GM18951 (cell line): ENCODE data around the gene PGBD2.

Source experiments
- POLR2A ChIP-seq: IDR thresholded peaks from 4 replicates; pipeline ENCODE4 v1.6.1; 2011; ENCODE audit warnings: mild to moderate bottlenecking; ENCODE audit not compliant: insufficient read length, insufficient read depth; ENCODE audit errors: extremely low read depth
- in situ Hi-C: fragments of 300-500 bp; cut with MboI; formaldehyde crosslinking; loops from one replicate; pipeline ENCODE4 v1.12.0; 2022; ENCODE audit warnings: low sequenced_read_pairs, mixed read lengths, inconsistent platforms; ENCODE audit not compliant: unreplicated experiment

Gene PGBD2, protein sequence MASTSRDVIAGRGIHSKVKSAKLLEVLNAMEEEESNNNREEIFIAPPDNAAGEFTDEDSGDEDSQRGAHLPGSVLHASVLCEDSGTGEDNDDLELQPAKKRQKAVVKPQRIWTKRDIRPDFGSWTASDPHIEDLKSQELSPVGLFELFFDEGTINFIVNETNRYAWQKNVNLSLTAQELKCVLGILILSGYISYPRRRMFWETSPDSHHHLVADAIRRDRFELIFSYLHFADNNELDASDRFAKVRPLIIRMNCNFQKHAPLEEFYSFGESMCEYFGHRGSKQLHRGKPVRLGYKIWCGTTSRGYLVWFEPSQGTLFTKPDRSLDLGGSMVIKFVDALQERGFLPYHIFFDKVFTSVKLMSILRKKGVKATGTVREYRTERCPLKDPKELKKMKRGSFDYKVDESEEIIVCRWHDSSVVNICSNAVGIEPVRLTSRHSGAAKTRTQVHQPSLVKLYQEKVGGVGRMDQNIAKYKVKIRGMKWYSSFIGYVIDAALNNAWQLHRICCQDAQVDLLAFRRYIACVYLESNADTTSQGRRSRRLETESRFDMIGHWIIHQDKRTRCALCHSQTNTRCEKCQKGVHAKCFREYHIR

DNA sequence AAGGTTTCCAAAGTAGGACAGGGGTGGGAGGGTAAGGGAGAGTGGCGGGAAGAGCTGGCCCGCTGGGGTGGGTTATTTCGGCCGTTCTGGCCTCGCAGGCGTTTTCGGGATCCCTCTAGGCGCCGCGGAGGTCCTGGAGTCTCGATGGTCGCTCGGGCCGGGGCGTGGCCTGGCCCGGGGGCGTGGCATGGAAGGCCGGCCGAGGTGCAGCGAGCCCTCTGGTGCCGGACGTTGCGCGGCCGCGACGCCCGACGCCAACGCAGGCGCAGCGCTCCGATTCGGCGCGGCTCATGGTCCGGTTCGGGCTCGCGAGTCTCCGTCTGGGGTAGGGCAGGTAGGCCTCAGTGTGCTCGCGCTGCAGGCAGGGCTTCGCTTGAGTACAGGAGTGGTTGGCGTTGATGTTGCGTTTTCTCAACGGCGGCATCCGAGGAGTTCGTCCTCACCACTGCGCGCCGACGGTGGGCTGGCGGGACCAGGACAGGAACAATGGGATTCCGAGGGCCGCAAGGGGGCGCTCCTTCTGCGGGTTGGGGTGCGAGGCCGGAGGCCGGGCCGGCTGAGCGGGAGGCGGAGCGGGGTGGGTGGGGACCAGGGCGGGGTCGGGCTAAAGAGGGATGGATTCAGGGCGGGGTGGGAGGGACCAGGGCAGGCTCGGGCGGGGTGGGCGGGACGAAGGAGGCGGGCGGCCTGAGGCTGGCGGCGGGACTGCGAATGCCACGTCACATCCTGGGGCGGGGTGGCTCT lies at the start of gene PGBD2:
Gene PGBD2, plus strand, starts transcription at position 227 of the 744 bp plus-strand sequence. CDS start 7,628 bp downstream, outside the sequence.
- in situ Hi-C loops: no loop called here
- TF ChIP-seq POLR2A: peak; percentile 96

DNA sequence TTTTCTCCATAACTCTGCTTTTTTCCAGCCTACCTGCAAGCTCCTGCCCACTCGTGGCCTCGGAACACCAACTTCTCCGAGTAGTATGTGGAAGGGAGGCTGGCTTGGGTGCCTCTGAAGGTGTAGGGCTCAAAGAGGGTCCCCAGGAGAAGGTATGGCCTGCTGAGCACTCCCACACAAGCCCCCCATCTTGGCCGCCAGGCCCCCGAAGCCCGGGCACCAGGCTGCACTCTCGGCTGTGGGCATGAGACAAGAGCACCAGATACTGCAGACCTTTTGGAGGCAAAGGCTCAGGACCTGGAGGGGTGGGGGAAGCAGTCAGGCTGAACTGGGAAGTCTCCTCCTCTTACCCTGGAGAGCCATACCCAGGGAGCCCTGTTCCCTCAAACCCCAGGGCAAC lies 48.8 kb upstream of the PGBD2 start:
- in situ Hi-C loops: no loop called here
- no peak for TF ChIP-seq POLR2A

DNA sequence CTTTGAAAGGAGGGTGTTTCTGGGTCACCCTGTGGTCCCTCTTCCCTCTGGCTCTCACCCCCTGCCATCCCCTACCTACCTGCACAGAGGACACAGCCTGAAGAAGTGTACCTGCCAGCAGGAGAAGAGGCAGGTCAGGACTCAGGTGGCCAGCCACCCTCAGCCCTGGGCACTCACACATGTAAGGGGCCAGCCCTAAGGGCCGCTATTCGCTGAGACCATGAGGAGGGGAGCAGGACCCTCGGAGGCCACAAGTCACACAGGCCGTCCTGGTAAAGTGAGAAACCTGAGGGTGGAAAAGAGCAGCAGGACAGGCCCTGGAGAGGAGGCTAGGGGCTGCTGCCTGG lies 48.3 kb upstream of the PGBD2 start:
- in situ Hi-C loops: no loop called here
- TF ChIP-seq POLR2A: no peak

DNA sequence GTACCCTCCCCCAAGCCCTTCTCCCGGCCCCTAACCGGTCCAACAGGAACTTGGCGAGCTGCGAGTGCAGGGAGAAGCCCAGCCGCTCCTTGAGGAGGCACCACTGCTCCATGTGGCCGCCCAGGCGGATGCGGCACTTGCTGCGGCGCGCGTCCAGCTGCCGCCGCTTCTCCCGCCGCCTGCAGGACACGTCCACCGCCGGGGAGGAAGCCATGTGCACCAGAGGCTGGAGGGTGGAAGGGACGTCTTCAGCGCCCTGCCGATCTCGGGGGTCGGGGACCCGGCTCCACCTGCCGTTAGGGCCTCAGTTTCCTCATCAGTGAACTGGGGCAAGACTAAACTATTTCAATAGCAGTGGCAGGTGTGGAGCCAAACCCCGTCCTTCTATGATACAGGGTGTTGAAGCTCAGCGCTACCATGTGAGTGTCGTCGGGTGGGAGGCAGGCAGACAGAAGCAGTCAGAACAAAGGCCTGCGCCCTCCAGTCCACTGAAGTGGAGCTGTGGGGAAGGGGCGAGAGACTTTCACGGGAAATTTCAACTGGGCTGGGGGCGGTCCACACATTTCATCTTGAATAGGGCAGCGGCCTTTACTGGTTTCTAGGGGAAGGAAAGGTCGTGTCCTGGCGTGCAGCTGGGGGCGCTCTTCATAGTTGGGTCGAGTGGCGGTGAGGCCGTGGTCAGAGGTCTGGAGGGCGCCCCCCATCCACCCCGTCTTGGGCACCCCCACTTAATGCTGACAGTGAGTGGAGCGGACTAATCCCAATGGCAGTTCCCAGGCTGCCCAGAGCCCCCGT lies 47.7 kb upstream of the PGBD2 start:
- in situ Hi-C loops: no loop called here

DNA sequence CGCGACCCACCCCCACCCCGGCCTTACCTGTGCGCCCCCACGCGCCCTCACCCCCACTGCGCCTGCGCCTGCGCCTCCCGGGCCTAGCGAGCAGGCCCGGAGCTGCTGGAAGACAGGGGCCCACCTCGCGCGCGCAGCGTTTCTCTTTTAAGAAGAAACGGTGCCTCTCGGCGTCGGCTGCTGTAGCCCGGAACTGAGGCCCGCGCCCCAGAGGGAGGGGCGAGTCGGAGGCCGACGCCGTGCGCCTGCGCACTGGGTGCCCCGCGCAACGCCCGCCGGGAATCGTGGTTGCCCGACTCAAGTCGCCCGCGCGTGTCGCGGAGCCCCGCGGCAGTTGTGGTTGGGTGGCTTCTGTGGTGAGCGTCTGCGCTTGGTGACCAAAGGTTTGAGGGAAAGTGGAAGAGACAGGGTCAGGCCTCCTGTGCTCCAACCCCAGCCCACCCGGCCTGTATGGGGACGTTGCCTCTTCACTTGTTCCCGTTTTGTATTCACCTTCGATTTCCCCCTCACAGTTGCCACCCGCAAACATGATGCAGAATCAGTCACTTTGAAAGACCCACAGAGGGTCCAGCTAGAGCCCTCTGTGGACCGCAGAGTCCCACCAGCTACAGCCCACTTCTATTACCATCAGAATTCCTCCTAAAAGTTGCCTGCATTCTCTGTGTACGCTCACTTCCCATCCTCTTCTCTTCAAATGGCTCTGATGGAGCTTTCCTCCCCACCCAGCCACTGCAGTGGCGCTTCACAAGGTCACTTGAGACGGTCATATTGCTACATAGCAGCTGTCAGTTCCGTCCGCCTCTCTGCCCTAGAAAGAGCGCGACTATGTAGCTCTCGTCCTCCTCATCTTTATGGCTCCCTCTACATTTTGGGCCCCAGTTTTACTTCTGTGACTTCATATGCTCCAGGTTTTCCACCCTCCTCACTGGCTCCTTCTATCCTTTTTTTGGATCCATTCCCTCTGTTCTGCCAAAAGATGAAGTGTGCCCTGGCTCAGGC lies 46.8 kb upstream of the PGBD2 start, which contains the start of gene ZNF692:
Gene ZNF692, minus strand, starts transcription at position 195 of the 999 bp plus-strand sequence. CDS start 776 bp downstream, outside the sequence.
- TF ChIP-seq POLR2A: peak; percentile 97
- in situ Hi-C loops: no loop called here

More for the DNA sequence above, 47.7 kb upstream of the PGBD2 start:
- peak; percentile 38 for TF ChIP-seq POLR2A

DNA sequence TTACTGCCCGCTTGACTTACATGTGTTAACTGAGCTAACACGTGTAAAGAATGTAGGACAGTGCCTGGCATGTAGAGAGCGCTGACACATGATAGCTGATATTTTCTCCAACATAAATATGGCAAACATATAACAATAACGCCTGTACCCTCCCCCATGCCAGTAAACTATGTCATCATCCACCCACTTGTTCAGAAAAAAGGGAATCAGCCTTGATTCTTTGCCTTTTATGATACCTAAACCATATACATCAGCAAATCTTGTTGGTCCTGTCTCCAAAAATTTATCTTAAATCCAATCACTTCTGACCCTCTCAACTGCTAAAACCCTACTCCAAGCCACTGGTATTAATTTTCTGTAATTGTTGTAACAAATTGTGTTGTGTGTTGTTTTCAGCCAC lies 46.0 kb upstream of the PGBD2 start:
- in situ Hi-C loops: no loop called here
- no peak for TF ChIP-seq POLR2A

DNA sequence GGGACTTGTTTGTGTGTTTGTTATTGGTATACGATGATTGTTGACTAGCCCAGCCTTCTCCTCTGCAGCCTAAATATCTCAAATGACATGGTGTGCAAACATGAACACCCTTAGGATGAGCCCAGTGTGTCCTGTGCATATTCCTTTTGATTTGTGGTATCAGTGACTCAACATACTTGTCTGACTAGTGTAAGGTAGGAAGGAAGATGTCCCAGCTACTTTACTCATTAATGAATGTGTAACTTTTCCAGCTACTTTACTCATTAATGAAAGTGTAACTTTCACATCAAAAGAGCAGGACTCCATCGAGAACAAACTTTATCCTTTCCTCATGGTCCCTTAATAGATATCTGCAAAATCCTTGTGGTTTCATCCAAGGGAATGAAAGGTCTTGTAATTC lies 44.4 kb upstream of the PGBD2 start:
- in situ Hi-C loops: no loop called here
- TF ChIP-seq POLR2A: no peak

DNA sequence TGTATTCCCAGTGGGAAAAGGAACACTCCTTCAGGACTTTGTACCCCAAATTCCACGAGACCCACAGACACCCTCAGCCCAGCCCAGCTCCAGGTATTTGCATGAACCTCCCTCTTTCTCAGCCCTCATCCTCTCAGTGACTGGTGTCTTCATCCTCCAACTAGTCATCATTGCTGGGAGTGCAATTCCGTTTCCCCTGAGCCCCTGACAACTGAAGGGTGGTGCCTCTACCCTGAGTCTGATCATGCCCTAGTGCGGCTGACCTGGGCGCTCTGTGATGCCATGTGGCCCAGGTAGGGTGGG lies 43.4 kb upstream of the PGBD2 start:
- TF ChIP-seq POLR2A: no peak
- in situ Hi-C loops: no loop called here

DNA sequence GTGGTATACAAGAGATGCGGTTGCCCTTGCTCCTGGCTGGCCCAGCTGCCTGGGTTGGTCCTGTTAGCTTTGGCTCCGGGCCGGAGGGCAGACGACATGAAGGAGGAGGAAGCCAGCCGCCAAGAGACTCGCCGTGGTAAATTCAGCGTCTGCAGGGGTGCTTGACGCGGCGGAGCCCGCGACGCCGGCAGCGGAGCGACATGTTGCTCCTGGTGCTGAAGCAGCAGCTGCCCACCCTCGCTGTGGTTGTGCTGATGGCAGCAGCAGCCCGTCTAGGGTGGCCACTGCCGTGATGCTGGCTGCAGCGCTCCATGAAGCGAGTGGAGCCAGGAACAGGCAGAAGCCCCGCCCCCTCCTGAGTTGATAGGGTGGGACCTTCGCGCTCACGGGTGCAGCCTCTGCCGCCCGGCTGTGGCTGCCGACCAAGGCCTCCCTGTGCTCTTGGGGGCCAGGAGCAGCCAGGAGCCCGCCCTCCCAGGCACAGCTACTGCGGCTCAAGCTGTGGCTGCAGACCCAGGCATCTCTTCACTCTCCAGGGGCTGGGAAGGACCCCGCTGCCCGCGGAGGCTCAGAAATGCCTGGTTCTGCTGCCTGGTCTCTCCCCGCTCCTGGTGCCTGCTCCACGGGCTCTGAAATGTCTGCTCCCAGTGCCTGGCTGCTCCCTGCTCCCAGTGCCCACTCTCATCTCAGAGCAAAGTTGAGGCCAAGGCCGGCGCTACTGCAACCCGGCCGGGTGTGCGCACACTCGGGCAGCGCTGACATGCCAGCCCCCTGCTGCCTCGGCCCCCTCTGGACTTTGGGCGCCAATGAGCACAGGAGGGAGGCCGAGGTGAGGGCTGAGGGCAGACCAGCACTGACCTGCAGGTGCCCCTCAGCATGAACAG lies 42.8 kb upstream of the PGBD2 start:
- TF ChIP-seq POLR2A: peak; percentile 83
- in situ Hi-C loops: no loop called here

DNA sequence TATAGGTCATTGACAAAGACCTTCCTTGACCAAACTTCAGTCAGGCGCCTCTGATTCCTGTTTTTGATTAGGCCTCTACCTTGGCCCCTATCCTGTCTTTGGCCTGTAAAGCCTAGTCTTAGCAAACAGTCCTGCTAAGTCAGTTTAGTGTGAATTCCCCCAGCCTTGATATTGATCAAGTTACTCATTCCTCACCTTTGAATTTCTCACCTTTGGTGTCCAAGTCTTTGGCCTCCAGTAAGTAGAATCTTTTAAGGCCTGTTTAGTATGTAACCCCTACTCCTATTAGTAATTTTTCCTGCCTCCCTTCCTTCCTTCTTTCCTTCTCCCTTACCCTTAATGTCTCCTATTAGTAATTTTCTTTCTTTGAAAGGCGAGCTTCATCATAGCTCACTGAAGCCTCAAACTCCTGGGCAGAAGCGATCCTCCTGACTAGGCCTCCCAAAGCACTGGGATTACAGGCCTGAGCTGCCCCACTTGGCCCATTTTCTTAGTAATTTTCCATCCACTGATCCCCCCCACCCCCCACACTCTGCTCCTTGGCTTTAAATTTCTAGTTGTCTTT lies 34.1 kb upstream of the PGBD2 start:
- TF ChIP-seq POLR2A: no peak
- in situ Hi-C loops: no loop called here
